H1 (cell line): ENCODE data around the gene ACTR3C. TPM values are rescaled to one million over a fixed set of nuclear protein-coding genes. Genes with fewer than 3 reads are reported as not detected.
A peak's percentile ranks its signal among the peaks of the same experiment; 100 is the strongest.

Experiments
- CTCF ChIA-PET: fragments of 300-600 bp; sonication (Branson Sonifier 250); formaldehyde crosslinking; loops from one replicate; lab custom pipeline; 2021; ENCODE audit not compliant: partially characterized antibody; lab: Charles Lee
- POLR2A ChIA-PET: fragments of 300-600 bp; sonication (Branson Sonifier 250); formaldehyde crosslinking; loops from one replicate; lab custom pipeline; 2021; ENCODE audit warnings: inconsistent platforms; ENCODE audit not compliant: partially characterized antibody; lab: Charles Lee
- DNase-seq, 2 experiments: peaks; one replicate each; pipeline versions ENCODE4 v3.0.0 to v3.0.0-alpha.2; 2010 to 2022; ENCODE audit warnings: low spot score in 2 of 2, low read depth in 1 of 2, mixed read lengths in 1 of 2
- FAIRE-seq: peaks from 2 replicates; lab custom pipeline; 2011; peaks lifted over from hg19 to GRCh38; lab: Jason Lieb, UNC
- H2AFZ ChIP-seq: 2 replicates; pipeline ENCODE4 v1.8.1; 2012; ENCODE audit warnings: low read length, inconsistent platforms
- H2AK5ac ChIP-seq: 2 replicates; pipeline ENCODE4 v1.6.1; 2013; ENCODE audit warnings: low read depth, low read length
- H2BK120ac ChIP-seq: replicated peaks from 2 replicates; pipeline ENCODE3; 2013; ENCODE audit warnings: low read depth, low read length, inconsistent platforms
- H2BK12ac ChIP-seq: 2 replicates; pipeline ENCODE4 v1.6.1; 2013; ENCODE audit warnings: low read depth, low read length
- H2BK15ac ChIP-seq: 2 replicates; pipeline ENCODE4 v1.6.1; 2013; ENCODE audit warnings: low read length
- H2BK20ac ChIP-seq: 2 replicates; pipeline ENCODE4 v1.6.1; 2013; ENCODE audit warnings: low read length
- H2BK5ac ChIP-seq: 2 replicates; pipeline ENCODE4 v1.6.1; 2013; ENCODE audit warnings: low read depth, low read length
- H3K14ac ChIP-seq: 2 replicates; pipeline ENCODE4 v1.6.1; 2013; ENCODE audit warnings: inconsistent platforms; ENCODE audit not compliant: insufficient read length
- H3K18ac ChIP-seq: 2 replicates; pipeline ENCODE4 v1.6.1; 2013; ENCODE audit warnings: low read length; ENCODE audit errors: extremely low read depth
- H3K23ac ChIP-seq: 2 replicates; pipeline ENCODE4 v1.6.1; 2013; ENCODE audit warnings: inconsistent platforms; ENCODE audit not compliant: insufficient read length
- H3K23me2 ChIP-seq: 2 replicates; pipeline ENCODE4 v1.6.1; 2013; ENCODE audit warnings: low read depth, low read length
- H3K27ac ChIP-seq: 2 replicates; pipeline ENCODE4 v1.6.1; 2011; ENCODE audit warnings: low read depth, low read length, inconsistent platforms
- H3K27me3 ChIP-seq, 4 experiments: replicated peaks in 1 of 4; 1 replicate in 1 of 4; 2 replicates in 3 of 4; pipeline versions ENCODE4 v1.6.1 to v1.8.1; 2011 to 2013; ENCODE audit warnings: low read length in 3 of 4, mild to moderate bottlenecking in 3 of 4, inconsistent platforms in 2 of 4, mixed read lengths in 2 of 4, moderate library complexity in 1 of 4; ENCODE audit not compliant: control insufficient read depth in 3 of 4, insufficient read depth in 3 of 4; ENCODE audit errors: extremely low read depth in 1 of 4
- H3K36me3 ChIP-seq, 4 experiments: 2 replicates each; pipeline versions ENCODE4 v1.6.1 to v1.8.1; 2011 to 2013; ENCODE audit warnings: mild to moderate bottlenecking in 4 of 4, low read length in 3 of 4, moderate library complexity in 2 of 4, control low read depth in 1 of 4, inconsistent platforms in 1 of 4; ENCODE audit not compliant: insufficient read depth in 4 of 4, control insufficient read depth in 2 of 4
- H3K4ac ChIP-seq: replicated peaks from 2 replicates; pipeline ENCODE3; 2013; ENCODE audit warnings: low read length, low read depth, mixed read lengths, inconsistent platforms; ENCODE audit not compliant: insufficient read length
- H3K4me1 ChIP-seq, 4 experiments: replicated peaks in 1 of 4; 1 replicate in 1 of 4; 2 replicates in 3 of 4; pipeline versions ENCODE4 v1.6.1 to v1.8.1; 2011 to 2013; ENCODE audit warnings: low read length in 3 of 4, inconsistent platforms in 2 of 4, mixed read lengths in 1 of 4; ENCODE audit not compliant: insufficient read depth in 4 of 4, control insufficient read depth in 3 of 4
- H3K4me2 ChIP-seq, 2 experiments: 2 replicates each; pipeline versions ENCODE4 v1.6.1 to v1.8.1; 2011 to 2013; ENCODE audit warnings: low read depth in 2 of 2, low read length in 2 of 2, control low read depth in 1 of 2, inconsistent platforms in 1 of 2, mild to moderate bottlenecking in 1 of 2; ENCODE audit not compliant: insufficient read depth in 1 of 2
- H3K4me3 ChIP-seq, 4 experiments: fragments of 200-600, 300-600 bp in 1 of 4; sonication (generic), shearing (Covaris generic), sonication (Bioruptor Twin) in 1 of 4; 2 replicates each; pipeline versions ENCODE4 v1.5.1 to v1.8.1; 2011 to 2016; ENCODE audit warnings: low read length in 4 of 4, low read depth in 3 of 4, control low read depth in 2 of 4, inconsistent platforms in 2 of 4, mild to moderate bottlenecking in 2 of 4, mixed read lengths in 1 of 4, moderate library complexity in 1 of 4; ENCODE audit not compliant: insufficient read depth in 2 of 4; ENCODE audit errors: extremely low read depth in 1 of 4
- H3K56ac ChIP-seq: replicated peaks from 2 replicates; pipeline ENCODE3; 2013; ENCODE audit warnings: low read depth, mild to moderate bottlenecking, mixed read lengths, low read length, inconsistent platforms; ENCODE audit not compliant: insufficient read length
- H3K79me1 ChIP-seq: 2 replicates; pipeline ENCODE4 v1.6.1; 2013; ENCODE audit warnings: low read depth, low read length, control low read depth
- H3K79me2 ChIP-seq, 2 experiments: 2 replicates each; pipeline versions ENCODE4 v1.6.1 to v1.8.1; 2012 to 2013; ENCODE audit warnings: low read length in 2 of 2, mild to moderate bottlenecking in 2 of 2, inconsistent platforms in 1 of 2; ENCODE audit not compliant: insufficient read depth in 2 of 2, control insufficient read depth in 1 of 2
- H3K9ac ChIP-seq, 4 experiments: replicated peaks in 1 of 4; 1 replicate in 1 of 4; 2 replicates in 3 of 4; pipeline versions ENCODE4 v1.6.1 to v1.8.1; 2011 to 2013; ENCODE audit warnings: low read depth in 3 of 4, low read length in 3 of 4, control low read depth in 2 of 4, mild to moderate bottlenecking in 2 of 4, moderate library complexity in 2 of 4, inconsistent platforms in 1 of 4; ENCODE audit errors: extremely low read depth in 1 of 4
- H3K9me3 ChIP-seq, 2 experiments: 2 replicates each; pipeline versions ENCODE4 v1.6.1 to v1.8.1; 2012 to 2013; ENCODE audit warnings: mild to moderate bottlenecking in 2 of 2, moderate library complexity in 2 of 2, control low read depth in 1 of 2, inconsistent platforms in 1 of 2, low read depth in 1 of 2, low read length in 1 of 2, mixed read lengths in 1 of 2; ENCODE audit not compliant: insufficient read depth in 2 of 2
- H4K20me1 ChIP-seq, 2 experiments: replicated peaks in 1 of 2; 2 replicates each; pipeline versions ENCODE3 to v1.8.1; 2011 to 2013; ENCODE audit warnings: inconsistent platforms in 2 of 2, low read length in 2 of 2, mild to moderate bottlenecking in 1 of 2; ENCODE audit not compliant: insufficient read depth in 2 of 2, control insufficient read depth in 1 of 2
- H4K5ac ChIP-seq: 2 replicates; pipeline ENCODE4 v1.6.1; 2013; ENCODE audit warnings: low read length, low read depth, mixed read lengths, inconsistent platforms; ENCODE audit not compliant: insufficient read length
- H4K8ac ChIP-seq: 2 replicates; pipeline ENCODE4 v1.8.0; 2013; ENCODE audit warnings: mild to moderate bottlenecking, moderate library complexity, low read length, inconsistent platforms; ENCODE audit not compliant: insufficient read depth; ENCODE audit errors: extremely low read depth
- H4K91ac ChIP-seq: replicated peaks from 2 replicates; pipeline ENCODE3; 2013; ENCODE audit warnings: low read length, mixed read lengths, inconsistent platforms; ENCODE audit not compliant: insufficient read length
- WGBS, 2 experiments: shearing (Covaris generic) in 1 of 2; methylation state at CpG; one replicate each; pipeline versions ENCODE4 v1.1.6 to v1.1.7; 2013 to 2015; ENCODE audit warnings: low lambda C conversion rate in 2 of 2, mixed read lengths in 2 of 2, inconsistent platforms in 1 of 2, low coverage in 1 of 2, missing lambda C conversion rate in 1 of 2; ENCODE audit not compliant: insufficient replicate concordance in 2 of 2, insufficient coverage in 1 of 2, insufficient read length in 1 of 2; ENCODE audit errors: extremely low coverage in 1 of 2, missing lambda C conversion rate in 1 of 2; 5-methylcytosine and 5-hydroxymethylcytosine counted together
- polyA plus RNA-seq, 7 experiments: library from polyadenylated mRNA; depleted of rRNA in 3 of 7; stranded (reverse) in 5 of 7; unstranded in 2 of 7; fragments of >200 nt in 5 of 7; fragments of 200-250 nt in 2 of 7; gene quantifications; 1 replicate in 5 of 7; 2 replicates in 1 of 7; 4 replicates in 1 of 7; pipeline versions ENCODE4 v1.2.1 to v1.2.3, GENCODE V29; 2011 to 2013; ENCODE audit warnings: missing spikeins in 2 of 7, mixed read lengths in 2 of 7
- total RNA-seq: library from RNA; stranded (reverse); fragmentation: NEBNext Ultra II Directional; extraction: Animal tissue kit (Norgen Biotek cat#: 25700); gene quantifications from 2 replicates; pipeline ENCODE4 v1.2.1, GENCODE V29; 2021

ACTR3C gene
- total and polyA plus RNA-seq, 2 of the 8 experiments (the other 6 are each of a cell fraction or from before 2014, with no cell fraction given) = 1.5 TPM; not detected in 1

GRCh38 chr7:150342121-150342408 is 18.7 kb upstream of the ACTR3C start:
- Histone ChIP-seq H3K27me3 (peaks cover 0 to 26% (median 21%) of the 10 kb centered on the region in 4 experiments; a peak in 6 of 7 replicates), H4K8ac (no peak overlapping the region; the same call in 1 of the 2 replicates), H3K4ac (peak overlapping the region; percentile 47), H3K56ac (no peak overlapping the region), H2BK12ac (peak overlapping the region; percentile 20; the same call in 1 of the 2 replicates), H3K14ac (no peak overlapping the region), H2BK20ac (peak overlapping the region; percentile 67), H3K36me3 (peaks cover 0 to 22% (median 2%) of the 10 kb centered on the region in 4 experiments; a peak in 3 of 8 replicates), H3K4me3 (peak overlapping the region; percentile 33 to 94 (median 62)), H2BK120ac (no peak overlapping the region), H3K79me2 (peaks cover 0 to 22% of the 10 kb centered on the region in 2 experiments; a peak in 2 of 4 replicates), H3K9ac (0 out of 7 replicates have a peak overlapping the region, but pooled peaks of 1 of the 4 experiments have one; percentile 23), H3K9me3 (peaks cover 0 to 11% of the 10 kb centered on the region in 2 experiments; a peak in 2 of 4 replicates), H3K23me2 (peaks cover 19% of the 10 kb centered on the region), H4K20me1 (peaks cover 7 to 18% of the 10 kb centered on the region in 2 experiments), H3K4me2 (peak overlapping the region; percentile 84 to 95), H2BK15ac (peak overlapping the region; percentile 50), H2AK5ac (peak overlapping the region; percentile 59; the same call in 1 of the 2 replicates), H4K91ac (peak overlapping the region; percentile 45), H3K27ac (no peak overlapping the region), H3K4me1 (peaks cover 4 to 46% (median 21%) of the 10 kb centered on the region in 4 experiments), H3K18ac (peak overlapping the region; percentile 71; the same call in 1 of the 2 replicates), H2BK5ac (no peak overlapping the region), H2AFZ (no peak overlapping the region), H4K5ac (no peak overlapping the region), H3K23ac (no peak overlapping the region), H3K79me1 (peaks cover 6% of the 10 kb centered on the region)
- ChIA-PET POLR2A (interaction anchor here (0.7 to 2.3 kb wide), 9 partner anchors 11 to 70 kb away, joined by 3 to 19 read pairs (median 4); partner anchors contain the start of gene REPIN1), CTCF (interaction anchor here (1.0 to 5.2 kb wide), 4 partner anchors 13 to 80 kb away, joined by 4 to 41 read pairs (median 6); a partner anchor contains a TSS)
- WGBS, 2 experiments = 75% methylated on average over 9 of the region's 9 CpGs; no CpG with 5 or more reads in 1 of the 2 experiments
- FAIRE-seq = peak; percentile 7
- no peak for DNase-seq
